ENCODE data around the gene NECTIN2. TPM values are rescaled to one million over a fixed set of nuclear protein-coding genes. Genes with fewer than 3 reads are reported as not detected.

The NECTIN2 gene
- 51.3 and 58.1 TPM in 2 replicates for total RNA-seq

DNA sequence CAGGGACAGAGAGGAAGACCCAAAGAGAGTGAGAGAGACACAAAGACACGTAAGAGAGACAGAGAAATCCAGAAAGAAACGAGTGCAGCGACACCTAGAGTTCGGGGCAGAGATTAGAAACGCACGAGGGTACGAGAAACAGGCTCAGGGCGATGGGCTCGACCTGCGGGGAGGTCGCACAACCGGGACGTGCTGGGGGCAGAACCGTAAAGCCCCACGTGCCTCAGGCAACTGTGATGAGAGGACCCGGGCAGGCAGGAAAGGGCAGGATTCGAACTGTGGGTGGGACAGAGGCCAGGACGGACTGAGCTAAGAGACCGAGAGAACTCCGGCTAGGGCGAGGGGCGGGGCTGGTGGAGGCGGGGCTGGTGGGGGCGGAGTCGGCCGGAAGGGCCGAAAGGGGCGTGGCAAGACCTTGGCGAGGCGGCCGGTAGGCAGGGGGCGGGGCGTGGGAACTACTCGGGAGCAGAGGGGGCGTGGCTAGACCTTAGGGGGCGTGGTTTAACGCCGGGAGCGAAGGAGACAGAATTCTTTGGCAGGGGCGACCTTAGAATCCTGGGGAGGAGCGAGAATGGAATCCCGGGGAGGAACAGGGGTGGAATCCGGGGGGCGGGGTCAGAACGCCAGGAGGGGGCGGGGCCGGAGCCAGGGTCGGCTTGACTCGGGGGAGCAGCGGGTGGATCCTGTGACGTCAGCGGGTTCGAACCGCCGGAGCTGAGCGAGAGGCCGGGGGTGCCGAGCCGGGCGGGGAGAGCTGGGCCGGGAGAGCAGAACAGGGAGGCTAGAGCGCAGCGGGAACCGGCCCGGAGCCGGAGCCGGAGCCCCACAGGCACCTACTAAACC, at the start of gene NECTIN2:
NECTIN2 (plus strand) TSS at position 686 of the 843 bp plus-strand sequence. CDS start 229 bp downstream, outside the sequence.

GRCh38 chr19:44808463-44809371, 37.4 kb upstream of the NECTIN2 start, which contains the start of gene BCAM:
Gene BCAM, plus strand, starts transcription at chr19:44809103. Its CDS starts 22 bp downstream, at chr19:44809125.

DNA sequence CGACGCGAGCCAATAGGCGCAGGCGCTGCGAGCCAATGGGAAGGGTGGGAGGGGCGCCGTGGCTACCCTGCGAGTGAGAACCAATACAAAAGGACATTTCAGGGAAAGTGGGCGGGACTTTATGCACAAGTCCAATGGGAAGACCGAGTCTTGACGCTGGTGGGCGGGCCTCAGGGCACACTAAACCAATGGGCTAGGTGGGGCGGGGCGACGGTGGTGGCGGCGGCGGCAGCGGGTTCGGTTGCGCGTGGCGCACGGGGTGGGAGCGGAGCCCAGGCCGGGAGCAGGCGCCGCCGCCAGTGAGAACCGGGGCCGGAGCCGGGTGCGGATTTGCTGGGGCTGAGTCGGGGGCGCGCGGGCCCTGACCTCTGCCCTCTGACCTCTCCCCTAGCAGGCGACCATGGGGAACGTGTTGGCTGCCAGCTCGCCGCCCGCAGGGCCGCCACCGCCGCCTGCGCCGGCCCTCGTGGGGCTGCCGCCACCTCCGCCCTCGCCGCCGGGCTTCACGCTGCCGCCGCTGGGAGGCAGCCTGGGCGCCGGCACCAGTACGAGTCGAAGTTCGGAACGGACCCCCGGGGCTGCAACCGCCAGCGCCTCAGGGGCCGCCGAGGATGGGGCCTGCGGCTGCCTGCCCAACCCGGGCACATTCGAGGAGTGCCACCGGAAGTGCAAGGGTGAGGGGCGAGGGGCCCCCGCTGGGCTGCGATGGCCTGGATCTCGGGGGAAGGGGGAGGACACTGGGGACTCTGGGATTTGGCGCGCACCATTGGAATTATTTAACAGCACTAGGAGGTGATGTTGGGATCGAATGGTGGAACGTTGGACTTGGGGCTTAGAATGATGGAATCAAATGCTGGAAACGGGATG, 45.2 kb downstream of the NECTIN2 start, which contains the start of gene TOMM40:
TOMM40 (plus strand) TSS at position 239 of the 867 bp plus-strand sequence; CDS start at position 401, 162 bp downstream.

GRCh38 chr19:44905437-44906160, 59.5 kb downstream of the NECTIN2 start, which contains the start of gene APOE:
Gene APOE, plus strand, starts transcription at chr19:44905796. Its CDS starts 829 bp downstream, at chr19:44906625.

DNA sequence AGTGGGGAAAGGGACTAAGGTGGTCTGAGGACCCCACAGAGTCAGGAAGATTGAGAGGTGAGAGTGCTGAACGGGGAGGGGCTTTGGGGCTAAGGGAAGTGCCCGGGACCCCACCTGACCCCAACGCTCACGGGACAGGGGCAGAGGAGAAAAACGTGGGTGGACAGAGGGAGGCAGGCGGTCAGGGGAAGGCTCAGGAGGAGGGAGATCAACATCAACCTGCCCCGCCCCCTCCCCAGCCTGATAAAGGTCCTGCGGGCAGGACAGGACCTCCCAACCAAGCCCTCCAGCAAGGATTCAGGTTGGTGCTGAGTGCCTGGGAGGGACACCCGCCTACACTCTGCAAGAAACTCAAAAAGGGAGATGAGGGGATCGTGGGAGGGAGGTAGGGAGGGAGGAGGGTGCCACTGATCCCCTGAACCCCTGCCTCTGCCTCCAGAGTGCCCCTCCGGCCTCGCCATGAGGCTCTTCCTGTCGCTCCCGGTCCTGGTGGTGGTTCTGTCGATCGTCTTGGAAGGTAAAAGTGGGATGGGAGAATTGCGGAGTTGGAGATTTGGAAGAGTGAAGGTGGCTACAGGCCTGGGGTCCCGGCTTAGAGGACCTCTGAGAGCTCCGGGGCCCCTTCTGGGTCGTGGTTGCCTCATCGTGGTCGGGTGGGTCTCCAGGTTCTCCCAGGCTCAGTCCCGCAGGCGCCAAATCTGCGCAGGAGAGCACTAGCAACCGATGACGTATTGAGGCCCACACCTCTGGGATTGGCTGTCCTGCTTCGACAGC, 68.5 kb downstream of the NECTIN2 start, which contains the start of gene APOC1:
APOC1 (plus strand) TSS at position 176 of the 774 bp plus-strand sequence; CDS start at position 460, 284 bp downstream.

Other genes with a start within 250 kb of the NECTIN2 start
- not detected in 2 replicates for gene IGSF23, start 232.7 kb upstream of the NECTIN2 start, total RNA-seq
- 56.8 and 71.4 TPM in 2 replicates for gene PVR, start 202.4 kb upstream of the NECTIN2 start, total RNA-seq
- 1.8 and 4.9 TPM in 2 replicates for gene CEACAM19, start 174.8 kb upstream of the NECTIN2 start, total RNA-seq
- gene CEACAM16, start 147.1 kb upstream of the NECTIN2 start, total RNA-seq: not detected in 2 replicates
- 8.2 and 11.6 TPM in 2 replicates for gene BCL3, start 97.6 kb upstream of the NECTIN2 start, total RNA-seq
- gene CBLC, start 68.4 kb upstream of the NECTIN2 start, total RNA-seq: not detected in 2 replicates
- gene BCAM, start 37.2 kb upstream of the NECTIN2 start, total RNA-seq: 7.3 and 30.0 TPM in 2 replicates
- gene TOMM40, start 45.0 kb downstream of the NECTIN2 start, total RNA-seq: 24.0 and 42.1 TPM in 2 replicates
- 0.50 and 2.2 TPM in 2 replicates for gene APOE, start 59.5 kb downstream of the NECTIN2 start, total RNA-seq
- 0.56 and 0.79 TPM in 2 replicates for gene APOC1, start 68.3 kb downstream of the NECTIN2 start, total RNA-seq
- not detected in 2 replicates for gene APOC4, start 95.9 kb downstream of the NECTIN2 start, total RNA-seq
- gene APOC2, start 99.8 kb downstream of the NECTIN2 start, total RNA-seq: not detected in 2 replicates
- 37.8 and 38.0 TPM in 2 replicates for gene CLPTM1, start 109.1 kb downstream of the NECTIN2 start, total RNA-seq
- gene RELB, start 155.2 kb downstream of the NECTIN2 start, total RNA-seq: 3.3 and 3.5 TPM in 2 replicates
- 11.5 and 12.9 TPM in 2 replicates for gene CLASRP, start 192.7 kb downstream of the NECTIN2 start, total RNA-seq
- gene ZNF296, start 230.2 kb downstream of the NECTIN2 start, total RNA-seq: 0.25 TPM in 1 of 2 replicates, not detected in the other
- gene GEMIN7, start 233.0 kb downstream of the NECTIN2 start, total RNA-seq: 9.5 and 11.6 TPM in 2 replicates
- gene PPP1R37, start 246.9 kb downstream of the NECTIN2 start, total RNA-seq: 19.6 and 20.3 TPM in 2 replicates